DMS79 treated with DMSO at 0.1 percent for 48 hours (cell line): ENCODE results near the gene RAI1.

Source experiments
- DNase-seq: peaks from one replicate; lab custom pipeline; 2025; lab: John Stamatoyannopoulos, UW

RAI1 gene

GRCh38 chr17:17832032-17832363 lies 150.7 kb downstream of the RAI1 start:
- no peak for DNase-seq

DNA sequence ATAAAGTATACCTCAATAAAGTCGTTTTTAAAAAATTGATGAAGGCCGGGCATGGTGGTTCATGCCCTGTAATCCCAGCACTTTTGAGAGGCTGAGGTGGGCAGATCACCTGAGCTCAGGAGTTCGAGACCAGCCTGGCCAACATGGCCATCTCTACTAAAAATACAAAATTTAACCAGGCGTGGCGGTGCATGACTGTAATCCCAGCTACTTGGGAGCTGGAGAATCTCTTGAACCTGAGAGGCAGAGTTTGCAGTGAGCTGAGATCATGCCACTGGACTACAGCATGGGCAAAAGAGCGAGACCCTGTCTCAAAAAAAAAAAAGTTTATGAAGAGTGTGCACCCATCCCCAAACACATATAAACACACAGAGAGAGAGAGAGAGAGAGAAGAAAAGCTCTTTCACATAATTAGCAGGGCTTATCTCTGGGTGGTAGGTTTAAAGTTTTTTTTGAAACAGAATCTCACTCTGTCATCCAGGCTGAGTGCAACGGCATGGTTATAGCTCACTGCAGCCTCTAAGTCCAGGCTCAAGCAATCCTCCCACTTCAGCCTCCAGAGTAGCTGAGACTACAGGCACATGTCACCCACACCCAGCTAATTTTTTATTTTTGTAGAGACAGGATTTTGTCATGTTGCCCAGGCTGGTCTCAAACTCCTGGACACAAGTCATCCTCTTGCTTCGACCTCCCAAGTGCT lies 152.6 kb downstream of the RAI1 start:
- no peak for DNase-seq

GRCh38 chr17:17834974-17835373 lies 153.7 kb downstream of the RAI1 start:
- DNase-seq: no peak

DNA sequence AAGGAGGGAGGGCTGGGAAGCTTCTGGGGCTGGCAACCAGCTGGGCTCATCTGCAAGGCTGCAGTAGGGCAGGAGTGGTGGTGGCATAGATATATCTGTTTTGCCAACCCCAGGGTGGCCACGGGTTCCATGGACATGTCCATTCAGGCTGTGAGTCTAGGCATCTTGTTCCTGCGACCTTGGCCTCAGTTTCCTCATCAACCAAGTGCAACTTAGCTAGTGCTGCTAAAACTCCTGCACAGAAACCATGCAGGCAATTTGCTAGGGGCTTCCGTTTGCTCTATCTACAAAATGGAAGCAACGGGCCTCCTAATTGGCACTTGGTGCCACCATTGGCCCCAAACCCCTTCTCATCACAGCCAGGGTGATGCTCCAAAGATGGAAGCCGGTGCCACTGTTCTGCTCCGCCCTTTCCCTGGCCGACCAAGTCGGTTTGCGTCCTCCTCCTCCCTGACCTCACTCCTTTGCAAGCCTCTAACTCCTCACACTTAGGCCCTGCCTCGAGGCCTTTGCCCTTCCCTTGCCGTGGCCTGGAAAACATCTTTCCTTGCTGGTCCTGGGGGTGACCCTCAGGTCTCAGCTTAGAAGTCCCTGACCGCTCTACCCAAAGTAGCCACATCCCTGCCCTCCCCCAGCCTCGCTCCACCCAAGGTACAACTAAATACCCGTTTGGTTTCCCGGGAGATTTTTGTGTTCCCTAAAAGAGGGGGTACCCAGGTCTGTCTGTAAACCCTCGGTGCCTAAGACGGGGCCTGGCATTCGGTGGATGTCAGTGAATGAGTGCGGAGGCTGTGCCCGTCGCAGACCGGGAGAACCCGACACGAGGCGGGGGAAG lies 154.4 kb downstream of the RAI1 start:
- DNase-seq: no peak

GRCh38 chr17:17836250-17836817 lies 155.1 kb downstream of the RAI1 start:
- DNase-seq: peak; percentile 48

DNA sequence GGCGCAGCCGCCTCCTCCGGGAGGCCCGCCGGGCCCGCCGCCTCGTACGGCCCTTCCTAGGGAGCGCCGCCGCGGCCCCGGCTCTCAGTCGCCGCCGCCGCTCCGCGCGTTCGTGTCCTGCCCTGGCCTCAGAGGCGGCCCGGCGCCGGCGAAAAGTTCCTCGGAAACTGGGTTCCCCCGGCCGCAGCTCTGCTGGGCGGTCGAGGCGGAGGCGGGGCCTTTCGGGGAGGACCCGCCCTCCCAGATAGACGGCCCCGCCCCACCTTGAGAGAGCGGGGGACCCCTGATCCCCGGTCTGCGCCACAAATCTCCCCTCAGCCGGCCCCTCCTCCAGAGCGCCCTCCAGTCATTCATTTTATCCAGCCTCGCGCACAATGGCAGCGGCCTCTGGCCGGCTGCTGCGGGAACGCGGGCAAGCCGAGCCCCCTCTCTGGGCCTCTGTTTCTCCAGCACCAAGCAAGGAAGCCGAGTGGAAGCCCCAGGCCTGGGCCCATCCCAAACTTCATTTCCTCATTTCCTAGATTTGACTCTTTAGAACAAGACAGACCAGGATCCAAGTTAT lies 155.6 kb downstream of the RAI1 start, which contains the start of gene SREBF1:
Gene SREBF1 (minus strand): TSS at position 169 of the 562 bp plus-strand sequence. CDS start 169 bp downstream, outside the sequence.
- DNase-seq: no peak

DNA sequence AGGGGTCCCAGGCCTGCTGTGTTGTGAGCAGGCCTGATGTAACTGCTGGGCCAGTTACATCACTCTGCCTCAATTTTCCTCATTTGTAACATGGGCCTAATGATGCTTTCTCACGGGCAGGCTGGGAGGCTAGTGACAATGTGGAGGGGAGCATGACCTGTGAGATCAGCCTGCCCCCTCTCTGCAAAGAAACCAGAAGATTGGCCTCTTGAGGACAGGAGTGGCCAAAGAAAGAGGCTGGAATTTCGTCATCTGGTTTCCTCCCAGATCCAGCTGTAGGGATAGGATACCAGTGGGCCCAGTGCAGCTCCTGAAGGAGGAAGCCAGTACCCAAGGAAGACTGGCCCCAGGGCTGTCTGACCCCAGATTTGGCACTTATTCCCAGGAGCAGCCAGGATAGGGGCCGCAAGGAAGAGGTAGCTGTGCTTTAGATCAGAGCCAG lies 156.1 kb downstream of the RAI1 start:
- no peak for DNase-seq

DNA sequence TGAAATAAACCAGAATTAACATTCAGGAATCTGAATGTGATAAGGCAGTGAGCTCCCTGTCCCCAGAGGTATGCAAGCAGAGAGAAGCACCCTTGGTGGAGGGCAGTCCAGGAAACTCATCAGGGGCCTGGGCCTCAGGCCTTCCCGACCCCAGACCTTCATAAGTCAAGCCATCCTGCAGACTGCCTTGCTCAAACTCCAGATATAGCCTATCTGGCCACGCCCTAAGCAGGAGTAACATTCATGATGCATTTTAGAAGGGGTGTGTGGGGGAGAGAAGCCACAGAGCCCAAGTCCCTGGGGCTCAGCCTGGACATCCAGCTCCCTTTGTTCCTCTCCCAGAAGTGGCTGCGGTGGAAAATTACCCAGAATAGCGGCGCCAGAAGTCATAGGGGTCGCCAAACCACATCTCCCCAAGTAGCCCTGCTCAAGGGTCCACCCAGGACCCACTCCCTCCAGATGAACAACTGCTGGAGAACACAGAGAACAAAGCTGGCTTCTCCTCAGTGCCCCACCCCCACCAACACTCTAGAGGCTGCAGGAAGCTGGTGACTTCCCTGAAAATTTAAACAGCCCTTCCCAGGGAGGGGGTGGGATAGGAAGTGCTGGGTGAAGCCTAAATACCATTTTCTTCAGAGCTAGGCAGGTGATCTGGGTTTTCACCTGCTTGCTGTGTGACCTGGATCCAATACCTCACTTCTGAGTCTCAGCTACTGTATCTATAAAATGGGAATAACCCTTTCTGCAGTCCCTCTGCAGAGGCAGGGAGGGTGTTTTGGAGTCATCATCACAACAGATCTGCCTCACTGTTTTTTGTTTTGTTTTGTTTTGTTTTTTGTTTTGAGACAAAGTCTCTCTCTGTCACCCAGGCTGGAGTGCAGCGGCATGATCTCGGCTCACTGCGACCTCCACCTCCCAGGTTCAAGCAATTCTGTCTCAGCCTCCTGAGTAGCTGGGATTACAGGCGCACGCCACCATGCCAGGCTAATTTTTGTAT lies 157.0 kb downstream of the RAI1 start:
- peak; percentile 29 for DNase-seq

- DNase-seq: peak; percentile 84
These were observed 158.8 kb downstream of the RAI1 start for GRCh38 chr17:17839791-17840707.

DNA sequence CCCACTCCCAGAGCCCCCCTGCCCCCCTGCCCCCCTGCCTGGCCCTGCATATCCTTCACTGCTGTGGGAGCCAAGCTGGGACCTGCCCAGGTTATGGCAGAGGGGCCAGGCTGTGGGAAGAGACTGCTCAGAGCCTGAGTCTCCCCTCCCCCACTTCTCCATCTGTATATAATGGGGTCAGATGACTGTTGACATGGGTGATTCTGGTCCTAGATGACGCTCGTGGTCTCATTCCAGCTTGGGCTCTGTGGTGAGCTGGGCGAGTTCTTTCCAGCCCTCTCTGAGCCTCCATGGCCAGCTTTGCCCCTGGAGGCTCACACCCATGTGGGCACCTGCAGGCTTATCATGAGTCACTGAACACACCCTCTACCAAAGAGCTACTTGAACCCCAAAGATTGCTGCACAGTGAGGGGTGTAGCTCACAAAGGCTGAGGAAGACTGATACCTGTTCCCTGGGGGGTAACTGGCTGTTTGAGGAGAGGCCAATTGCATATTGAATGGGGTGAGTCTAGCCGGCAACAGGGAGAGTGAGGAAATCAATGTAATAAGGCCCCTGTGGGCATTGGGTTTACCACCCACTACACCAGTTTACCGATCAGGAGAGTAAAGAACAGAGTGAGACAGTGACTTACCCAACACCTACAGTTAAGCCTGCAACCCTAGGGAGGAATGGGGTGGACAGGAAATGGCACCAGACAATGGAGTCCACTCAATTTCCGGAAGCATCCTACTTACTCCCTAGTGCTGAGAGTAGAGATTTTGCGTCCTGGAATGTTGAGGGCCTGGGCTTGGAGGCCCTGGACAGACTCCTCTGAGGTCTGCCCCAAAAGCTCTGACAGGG lies 159.7 kb downstream of the RAI1 start:
- DNase-seq: peak; percentile 44

DNA sequence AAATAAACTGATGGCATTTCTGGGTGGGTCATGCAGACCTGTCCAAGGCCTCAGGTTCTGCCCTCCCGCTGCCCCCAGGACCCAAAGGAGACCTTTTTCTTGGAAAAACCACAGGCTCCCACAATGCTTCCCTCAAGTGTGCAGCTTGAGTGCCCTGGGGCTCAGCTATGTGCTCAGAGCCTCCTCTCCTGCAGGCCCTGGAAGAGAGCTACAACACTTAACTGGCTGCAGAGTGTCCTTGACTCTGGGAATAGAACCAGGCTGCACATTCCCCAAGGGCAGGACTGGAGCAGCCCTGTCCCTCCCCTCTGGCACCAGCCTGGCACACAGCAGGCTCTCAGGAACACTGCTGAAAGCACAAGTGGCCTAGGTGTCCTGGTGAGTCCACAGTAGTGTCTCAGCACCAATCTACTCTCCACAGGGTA lies 160.4 kb downstream of the RAI1 start:
- DNase-seq: peak; percentile 80

GRCh38 chr17:17842111-17842876 lies 161.0 kb downstream of the RAI1 start:
- no peak for DNase-seq

- DNase-seq: no peak
These were observed 161.8 kb downstream of the RAI1 start for GRCh38 chr17:17843096-17843495.

DNA sequence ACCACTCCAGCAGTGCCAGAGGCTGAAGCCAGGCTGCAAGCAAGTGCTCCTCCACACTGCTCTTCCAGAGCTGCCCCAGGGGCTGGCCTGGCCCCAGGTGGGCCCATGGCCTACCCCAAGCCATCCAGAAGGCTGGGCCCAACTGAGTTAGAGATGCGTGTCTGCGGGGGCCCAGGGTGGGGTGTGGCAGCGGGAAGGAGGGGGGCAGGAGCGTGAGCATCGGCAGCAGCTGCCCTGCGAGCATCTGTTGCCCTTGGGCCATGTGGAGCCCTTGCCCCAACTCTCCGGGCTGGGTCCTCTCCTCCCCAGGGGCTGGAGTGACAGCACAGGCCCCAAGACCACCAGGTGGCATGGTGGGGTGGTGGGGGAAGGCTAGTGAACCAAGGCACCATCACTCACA lies 162.8 kb downstream of the RAI1 start:
- DNase-seq: no peak

- no peak for DNase-seq
These were observed 163.2 kb downstream of the RAI1 start for GRCh38 chr17:17844500-17844899.

DNA sequence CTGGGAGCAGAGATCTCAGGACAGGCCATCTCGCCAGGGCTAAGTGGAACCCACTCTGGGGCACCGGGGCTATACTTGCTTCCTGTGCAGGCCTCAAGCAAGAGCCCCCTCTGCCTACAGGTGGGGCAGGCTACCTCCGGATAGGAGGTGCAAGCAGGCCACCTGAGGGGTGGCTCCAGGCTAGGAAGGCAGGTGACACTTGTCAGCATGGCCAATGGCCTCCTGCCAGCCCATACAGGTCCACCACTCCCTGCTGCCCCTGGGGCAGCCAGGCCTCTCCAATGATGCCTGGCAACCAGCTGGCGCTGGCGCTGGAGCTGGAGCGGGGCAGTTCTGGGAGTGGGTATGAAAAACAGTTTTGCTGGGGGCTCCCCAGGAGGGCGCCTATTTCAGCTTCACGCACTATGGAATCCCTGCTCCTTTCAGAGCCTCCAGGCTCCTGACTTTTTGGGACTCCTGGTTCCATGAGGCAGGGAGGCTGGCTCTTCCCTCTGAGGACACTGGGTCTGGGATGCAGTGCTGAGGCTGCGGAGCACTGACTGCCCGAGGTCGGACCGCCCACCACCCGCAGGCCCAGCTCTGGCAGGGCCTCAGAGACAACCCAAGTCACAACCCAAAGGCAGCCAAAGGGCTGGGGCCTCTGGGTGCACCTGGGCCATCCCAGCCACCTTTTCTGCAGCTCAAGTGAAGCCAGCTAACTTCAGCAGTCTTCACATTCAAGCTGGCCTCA lies 164.0 kb downstream of the RAI1 start:
- DNase-seq: peak; percentile 28

DNA sequence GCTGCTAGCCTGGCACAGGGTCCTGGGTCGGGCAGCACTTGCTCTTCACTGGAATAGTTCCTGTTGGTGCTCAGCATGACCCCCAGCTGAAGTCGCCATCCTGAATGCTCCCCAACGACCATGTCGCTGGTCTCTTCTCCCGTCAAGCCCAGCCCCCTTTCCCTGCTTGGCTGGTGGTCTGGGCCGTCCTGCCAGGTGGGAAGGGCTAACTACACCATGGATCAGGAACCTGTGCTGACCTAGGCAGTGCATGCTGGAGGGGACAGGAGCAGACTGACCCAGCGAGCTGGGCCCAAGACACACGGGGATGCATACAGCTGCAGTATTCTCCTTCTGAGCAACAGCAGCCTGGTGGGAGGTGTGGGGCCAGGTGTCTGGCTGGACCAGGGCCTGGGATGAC lies 164.7 kb downstream of the RAI1 start:
- DNase-seq: no peak

GRCh38 chr17:17846645-17847044 lies 165.4 kb downstream of the RAI1 start:
- DNase-seq: no peak
